DLD1 (cell line): Measurements from ENCODE around the gene TINAGL1.

Experiments
- in situ Hi-C: cut with HindIII; loops from 2 replicates; pipeline ENCODE4 v1.10.0; 2017; ENCODE audit warnings: low sequenced_read_pairs

Gene TINAGL1, protein sequence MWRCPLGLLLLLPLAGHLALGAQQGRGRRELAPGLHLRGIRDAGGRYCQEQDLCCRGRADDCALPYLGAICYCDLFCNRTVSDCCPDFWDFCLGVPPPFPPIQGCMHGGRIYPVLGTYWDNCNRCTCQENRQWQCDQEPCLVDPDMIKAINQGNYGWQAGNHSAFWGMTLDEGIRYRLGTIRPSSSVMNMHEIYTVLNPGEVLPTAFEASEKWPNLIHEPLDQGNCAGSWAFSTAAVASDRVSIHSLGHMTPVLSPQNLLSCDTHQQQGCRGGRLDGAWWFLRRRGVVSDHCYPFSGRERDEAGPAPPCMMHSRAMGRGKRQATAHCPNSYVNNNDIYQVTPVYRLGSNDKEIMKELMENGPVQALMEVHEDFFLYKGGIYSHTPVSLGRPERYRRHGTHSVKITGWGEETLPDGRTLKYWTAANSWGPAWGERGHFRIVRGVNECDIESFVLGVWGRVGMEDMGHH

DNA sequence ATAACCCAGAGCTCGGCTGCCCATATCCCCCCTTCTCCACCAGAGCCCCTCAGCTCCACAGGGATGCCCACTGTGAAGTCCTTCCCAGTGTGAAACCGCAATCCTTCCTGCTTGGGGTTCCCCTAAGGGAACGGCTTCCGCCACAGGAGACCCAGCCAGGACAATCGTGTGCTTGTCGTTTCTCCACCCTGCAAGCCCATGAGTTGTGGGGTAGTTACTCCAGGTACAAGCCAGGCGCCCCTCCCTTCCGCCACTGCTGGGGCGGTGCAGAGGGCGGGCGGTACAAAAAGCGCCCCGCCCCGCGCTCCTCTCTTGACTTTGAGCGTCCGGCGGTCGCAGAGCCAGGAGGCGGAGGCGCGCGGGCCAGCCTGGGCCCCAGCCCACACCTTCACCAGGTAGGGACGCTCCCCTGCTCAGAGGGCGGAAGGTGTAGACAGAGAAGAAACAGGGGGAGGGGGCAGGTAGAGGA, at the start of gene TINAGL1:
Gene TINAGL1, plus strand, starts transcription at position 315 of the 469 bp plus-strand sequence. CDS start 634 bp downstream, outside the sequence.
- in situ Hi-C loops, result no loop called here

DNA sequence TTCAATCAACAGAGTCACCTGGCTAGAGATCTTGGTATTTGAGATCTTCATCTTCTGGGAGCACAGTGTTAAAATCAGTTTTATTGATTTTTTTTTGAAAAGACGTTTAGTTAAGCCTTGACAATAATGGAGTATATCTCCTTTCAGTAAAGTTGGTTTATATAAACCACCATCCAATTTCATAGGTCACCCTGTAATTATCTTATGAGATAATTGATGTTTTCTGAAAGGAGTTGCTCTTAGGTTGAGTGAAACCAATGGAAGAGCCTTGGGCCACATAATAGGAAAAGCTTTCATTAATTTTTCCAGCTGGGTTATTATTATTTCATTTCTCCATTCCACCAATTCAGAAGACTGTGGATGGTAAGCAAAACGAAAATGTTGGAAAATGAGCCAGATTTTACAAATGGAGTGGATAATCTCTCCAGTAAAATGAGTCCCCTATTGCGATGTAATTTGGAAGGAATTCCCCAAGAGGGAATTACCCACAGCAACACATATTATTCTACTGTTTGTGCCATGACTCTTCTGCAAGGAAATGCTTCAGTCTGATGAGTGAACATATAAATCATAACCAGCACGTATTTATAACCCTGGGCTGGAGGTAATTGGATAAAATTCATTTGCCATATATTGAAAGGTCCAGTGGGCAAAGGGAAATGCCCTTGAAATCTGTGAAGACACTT, 46.2 kb upstream of the TINAGL1 start:
- in situ Hi-C loops, result no loop called here

DNA sequence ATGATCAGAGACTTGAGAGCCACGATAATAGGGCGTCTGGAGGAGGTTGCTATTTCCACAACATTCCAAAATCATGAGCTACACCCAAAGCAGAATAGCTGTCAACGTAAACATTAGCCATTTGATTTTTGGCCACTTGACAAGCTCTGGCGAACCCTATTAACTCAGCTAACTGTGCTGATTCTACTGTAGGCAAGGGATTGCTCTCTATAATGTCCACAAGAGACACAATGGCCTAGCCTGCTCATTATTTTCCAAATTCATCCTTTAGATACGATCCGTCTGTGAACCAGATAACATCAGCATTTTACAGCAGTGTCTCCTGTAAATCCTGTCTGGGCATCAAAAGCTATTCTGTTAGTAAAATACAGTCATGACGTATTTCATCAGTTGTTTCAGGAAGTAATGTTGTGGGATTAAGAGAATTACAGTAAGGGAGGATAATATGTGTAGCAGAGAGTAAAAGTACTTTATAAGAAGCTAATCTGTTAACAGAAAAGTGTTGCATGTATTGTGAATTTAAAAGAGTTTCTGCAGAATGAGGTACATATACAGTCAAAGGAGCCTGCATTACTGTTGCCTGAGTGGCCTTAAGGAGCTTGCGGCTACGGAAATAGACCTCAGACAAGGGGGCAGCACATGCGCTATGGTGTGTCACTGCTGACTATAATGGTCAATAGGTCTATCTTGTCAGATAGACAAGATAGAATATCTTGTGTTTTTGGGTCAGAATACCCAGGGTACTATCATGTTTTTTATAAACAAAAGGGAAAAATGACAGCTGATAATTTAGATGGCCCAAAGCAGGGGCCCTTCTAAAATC, 44.9 kb upstream of the TINAGL1 start:
- in situ Hi-C loops, result no loop called here

DNA sequence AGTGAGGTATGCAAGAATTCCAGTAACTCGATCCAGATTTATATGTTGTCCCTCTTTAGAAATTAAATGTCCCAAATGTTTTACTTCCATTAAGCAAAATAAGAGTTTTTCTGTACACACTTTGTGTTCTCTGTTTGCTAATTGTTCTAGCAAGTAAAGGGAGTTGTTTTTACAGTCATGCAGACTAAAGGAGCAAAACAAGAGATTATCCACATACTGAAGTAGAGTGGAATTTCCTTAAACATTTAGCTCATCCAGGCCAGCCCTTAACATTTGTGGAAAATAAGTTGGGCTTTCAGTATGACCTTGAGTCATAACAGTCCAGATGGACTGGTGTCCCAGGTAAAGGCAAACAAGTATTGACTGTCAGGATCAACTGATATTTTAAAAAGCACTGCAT, 44.1 kb upstream of the TINAGL1 start:
- in situ Hi-C loops, result no loop called here

- in situ Hi-C loops, result no loop called here
Observed at GRCh38 chr1:31535561-31535960, 40.8 kb upstream of the TINAGL1 start.

DNA sequence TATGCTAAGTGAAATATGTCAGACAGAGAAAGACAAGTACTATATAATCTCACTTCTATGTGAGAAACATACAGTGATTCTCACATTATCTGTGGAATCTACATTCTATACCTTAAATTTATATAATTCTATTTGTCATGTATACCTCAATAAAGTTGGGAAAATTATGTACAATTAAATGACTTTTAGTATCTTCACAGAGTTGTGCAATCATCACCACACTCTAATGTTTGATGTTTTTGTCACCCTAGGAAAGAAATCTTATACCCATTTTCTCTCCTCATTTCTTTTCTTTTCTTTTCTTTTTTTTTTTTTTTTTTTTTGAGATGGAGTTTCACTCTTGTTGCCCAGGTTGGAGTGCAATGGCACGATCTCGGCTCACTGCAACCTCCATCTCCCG, 37.0 kb upstream of the TINAGL1 start:
- in situ Hi-C loops, result no loop called here

DNA sequence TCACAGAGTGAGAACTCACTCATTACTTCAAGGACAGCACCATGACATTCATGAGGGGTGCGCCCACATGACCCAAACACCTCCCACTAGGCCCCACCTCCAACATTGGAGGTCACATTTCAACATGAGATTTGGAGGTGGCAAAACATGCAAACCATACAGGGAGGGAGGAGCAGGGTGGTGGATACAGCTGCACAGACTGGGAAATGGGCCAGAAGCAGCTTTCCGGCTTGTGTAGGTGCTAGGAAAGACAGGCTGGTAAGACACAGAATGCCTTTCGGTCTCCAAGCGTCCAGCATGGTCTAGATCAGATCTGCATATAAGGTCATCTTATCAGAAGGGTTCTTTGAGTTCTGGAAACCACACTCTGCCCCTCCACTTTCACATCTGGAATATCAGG, 35.1 kb upstream of the TINAGL1 start:
- in situ Hi-C loops, result no loop called here

DNA sequence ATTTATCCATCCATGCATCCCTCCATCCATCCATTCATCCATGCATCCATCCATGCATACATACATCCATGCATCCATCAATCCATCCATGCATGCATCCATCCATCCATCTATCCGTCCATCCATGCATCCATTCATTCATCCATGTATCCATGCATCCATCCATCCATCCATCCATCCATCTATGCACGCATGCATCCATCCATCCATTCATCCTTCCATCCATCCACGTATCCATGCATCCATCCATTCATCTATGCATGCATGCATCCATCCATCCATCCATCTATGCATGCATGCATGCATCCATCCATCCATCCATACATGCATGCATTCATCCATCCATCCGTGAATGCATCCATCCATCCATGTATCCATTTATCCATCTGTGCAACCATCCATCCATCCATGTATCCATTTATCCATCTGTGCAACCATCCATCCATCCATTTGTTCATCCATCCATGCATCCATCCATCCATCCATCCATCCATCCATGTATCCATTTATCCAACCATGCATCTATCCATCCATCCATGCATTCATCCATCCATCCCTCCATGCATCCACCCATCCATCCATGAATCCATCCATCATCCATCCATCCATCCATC, 30.3 kb upstream of the TINAGL1 start:
- in situ Hi-C loops, result no loop called here

GRCh38 chr1:31548534-31548906, 27.8 kb upstream of the TINAGL1 start:
- in situ Hi-C loops, result no loop called here

DNA sequence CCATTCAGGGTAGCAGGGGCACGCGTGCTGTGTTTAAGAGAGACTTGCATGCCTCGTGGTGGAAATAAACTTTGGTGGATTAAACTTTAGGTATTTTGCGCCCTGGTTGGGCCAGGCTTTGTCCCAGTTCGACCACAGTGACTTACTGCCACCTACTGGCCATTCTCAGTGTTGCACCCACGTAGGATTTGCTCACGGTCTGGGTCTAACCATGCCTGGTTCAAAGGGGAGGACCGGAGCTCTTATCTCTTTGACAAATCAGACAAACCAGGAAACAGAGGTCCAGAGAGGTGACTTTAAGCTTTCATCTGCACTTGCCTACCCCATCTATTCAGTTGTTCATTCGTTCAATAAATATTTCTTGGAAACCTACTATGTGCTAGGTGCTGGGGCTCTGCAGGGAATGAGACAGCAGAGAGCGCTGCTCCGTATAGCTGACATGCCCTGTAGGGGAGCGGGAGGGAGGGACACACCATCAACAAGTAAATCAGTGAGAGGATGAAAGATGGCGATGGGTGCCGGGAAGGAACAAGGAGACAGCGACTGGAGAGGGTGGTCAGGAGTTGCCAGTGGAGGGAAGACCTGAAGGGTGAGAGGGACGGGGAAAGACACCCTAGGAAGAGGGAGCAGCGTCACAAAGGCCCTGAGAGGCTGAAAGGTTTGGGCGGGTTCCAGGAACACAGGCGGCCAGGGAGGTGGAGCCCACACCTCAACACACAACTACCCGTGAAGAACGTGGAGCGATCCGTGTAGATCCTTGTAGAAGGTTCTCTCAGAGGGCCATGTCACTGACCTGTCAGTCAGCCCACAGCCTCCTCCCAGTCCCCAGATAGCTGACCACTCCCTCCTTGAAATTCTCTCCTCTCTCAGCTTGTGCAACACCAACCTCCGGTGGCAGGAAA, 27.2 kb upstream of the TINAGL1 start:
- in situ Hi-C loops, result no loop called here

GRCh38 chr1:31549809-31550620, 26.3 kb upstream of the TINAGL1 start:
- in situ Hi-C loops, result no loop called here

DNA sequence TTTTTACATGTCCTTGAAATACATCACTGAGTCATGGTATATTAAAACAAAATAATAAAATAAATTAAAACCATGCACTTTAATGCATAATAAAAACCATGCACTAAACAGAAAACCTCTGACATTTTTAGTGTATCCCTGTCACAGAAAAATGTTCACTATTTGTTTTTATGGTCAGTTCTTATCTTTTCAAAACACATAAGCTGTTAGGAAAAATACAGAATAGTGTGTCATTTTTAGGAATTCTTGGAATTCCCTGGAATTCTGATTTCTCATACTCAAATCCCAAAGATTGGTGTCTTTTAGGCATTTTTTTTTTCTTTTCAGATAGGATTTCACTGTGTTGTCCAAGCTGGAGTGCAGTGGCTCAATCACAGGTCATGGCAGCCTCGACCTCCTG, 25.1 kb upstream of the TINAGL1 start:
- in situ Hi-C loops, result no loop called here

- in situ Hi-C loops, result no loop called here
Observed at GRCh38 chr1:31552489-31552888, 23.8 kb upstream of the TINAGL1 start.

- in situ Hi-C loops, result no loop called here
Observed at GRCh38 chr1:31556481-31557006, 19.8 kb upstream of the TINAGL1 start.

DNA sequence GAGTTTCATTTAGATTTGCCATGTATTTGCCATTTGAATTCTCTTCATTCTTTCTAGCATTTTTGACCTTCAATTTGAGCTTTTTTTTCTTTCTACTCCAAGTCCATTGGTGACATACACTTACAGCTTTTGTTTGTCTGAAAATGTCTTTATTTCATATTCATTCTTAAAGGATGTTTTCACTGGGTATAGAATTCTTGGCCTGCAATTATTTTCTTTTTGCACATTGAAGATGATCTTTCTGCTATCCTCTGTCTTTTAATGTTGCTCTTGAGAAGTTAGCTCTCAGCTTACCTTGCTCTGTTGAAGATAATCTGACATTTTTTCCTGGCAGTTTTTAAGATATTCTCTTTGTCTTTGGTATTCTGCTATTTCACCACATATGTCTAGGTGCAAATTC, 16.6 kb upstream of the TINAGL1 start:
- in situ Hi-C loops, result no loop called here

GRCh38 chr1:31560394-31560793, 15.9 kb upstream of the TINAGL1 start:
- in situ Hi-C loops, result no loop called here

GRCh38 chr1:31562707-31563360, 13.5 kb upstream of the TINAGL1 start:
- in situ Hi-C loops, result no loop called here

GRCh38 chr1:31564606-31564989, 11.7 kb upstream of the TINAGL1 start:
- in situ Hi-C loops, result no loop called here
